ENCODE data around the gene TPR.

Gene TPR

DNA sequence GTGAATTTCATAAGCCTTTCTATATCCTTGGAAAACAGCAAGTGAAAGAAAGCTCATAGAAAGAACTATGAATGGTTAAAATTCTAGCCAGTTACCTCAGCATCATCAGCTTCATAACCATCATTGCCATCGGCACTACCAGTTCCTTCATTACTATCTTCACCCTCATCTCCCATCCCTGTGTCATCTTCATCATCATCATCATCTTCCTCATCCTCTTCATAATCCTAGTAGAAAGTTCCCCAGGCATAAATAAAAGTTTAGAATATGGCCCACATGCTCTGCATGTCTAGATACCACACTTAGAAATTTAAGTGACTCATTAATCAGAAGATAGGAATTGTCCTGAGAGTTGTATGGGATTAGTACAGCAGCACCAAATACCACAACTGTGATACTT, 49.0 kb downstream of the TPR start:
- no peak for DNase-seq

DNA sequence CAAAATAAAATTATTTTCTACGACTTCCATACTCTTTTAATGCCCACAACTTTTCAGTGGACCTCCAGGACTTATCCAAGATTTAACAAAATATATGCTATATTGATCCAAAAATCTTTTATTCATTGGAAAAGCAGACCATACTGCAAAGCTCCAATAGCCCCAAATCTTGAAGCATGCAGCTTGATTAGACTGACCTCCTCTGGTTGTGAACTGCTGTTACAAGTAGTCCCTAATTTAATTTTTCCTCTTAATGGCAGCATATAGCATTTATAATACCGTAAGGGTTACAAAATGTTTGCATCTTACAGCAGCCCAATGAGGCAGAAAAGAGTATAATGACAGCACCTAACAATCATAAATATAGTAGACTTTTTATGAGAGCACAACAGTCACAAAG, 49.8 kb downstream of the TPR start:
- no peak for DNase-seq

DNA sequence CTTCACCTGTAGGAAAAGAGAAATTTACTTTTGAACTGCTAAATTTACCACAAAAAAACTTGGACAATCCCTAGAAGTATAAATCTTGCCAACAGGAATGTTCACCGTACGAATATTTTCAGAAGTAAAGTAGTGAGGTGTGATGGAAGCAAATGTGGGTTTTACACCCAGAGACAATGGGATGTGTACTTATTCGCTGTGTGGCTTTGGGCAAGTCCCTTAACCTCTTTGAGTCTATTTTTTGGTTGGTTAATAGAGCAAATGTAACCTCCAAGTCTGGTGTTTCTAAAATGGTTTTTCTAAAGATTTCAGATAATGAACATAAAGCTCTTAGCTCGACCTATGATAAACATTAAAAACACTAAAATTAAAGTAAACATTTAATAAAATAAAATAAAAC, 51.2 kb downstream of the TPR start:
- no peak for DNase-seq

DNA sequence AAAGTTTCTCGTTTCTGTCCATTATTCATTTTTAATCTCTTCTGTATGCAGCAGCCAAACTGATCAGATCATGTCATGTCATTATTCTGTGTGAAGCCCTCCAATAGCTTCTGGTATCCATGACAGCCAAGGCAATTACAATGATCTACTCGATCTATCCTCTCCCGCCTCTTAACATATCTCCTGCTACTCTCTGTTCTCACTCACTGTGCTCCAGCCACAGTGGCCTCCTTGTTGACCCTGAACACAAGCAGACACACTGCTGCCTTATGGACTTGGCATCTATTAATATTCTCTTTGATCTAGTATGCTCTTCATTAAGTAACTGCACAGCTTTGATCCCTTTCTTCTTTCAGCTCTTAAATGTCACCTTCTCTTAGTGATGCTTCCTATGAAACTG, 59.5 kb downstream of the TPR start:
- no peak for DNase-seq

DNA sequence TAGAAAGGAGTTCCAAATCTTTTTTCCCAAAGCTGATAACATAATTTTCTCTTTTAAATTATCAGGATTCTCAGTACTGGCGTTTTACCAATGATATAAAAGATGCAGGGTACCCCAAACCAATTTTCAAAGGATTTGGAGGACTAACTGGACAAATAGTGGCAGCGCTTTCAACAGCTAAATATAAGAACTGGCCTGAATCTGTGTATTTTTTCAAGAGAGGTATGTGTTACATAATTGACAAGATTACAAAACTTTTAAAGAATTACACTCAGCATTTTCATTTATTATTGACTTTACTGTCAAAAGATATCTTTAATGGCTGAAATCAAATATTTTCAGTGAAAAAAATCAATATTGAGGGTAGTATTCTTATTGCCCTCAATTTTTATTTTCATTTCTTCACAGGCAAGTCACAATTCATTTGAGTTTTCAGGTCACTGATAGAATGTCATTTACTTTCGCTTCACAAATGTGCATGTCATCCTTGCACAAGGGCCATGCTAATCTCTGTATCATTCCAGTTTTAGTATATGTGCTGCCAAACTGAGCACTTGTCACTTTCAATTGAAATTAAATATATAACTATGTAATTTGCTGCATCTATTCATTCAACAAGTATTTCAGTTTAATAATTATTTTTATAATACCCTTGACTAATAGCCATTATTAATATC, 63.5 kb downstream of the TPR start:
- no peak for DNase-seq

DNA sequence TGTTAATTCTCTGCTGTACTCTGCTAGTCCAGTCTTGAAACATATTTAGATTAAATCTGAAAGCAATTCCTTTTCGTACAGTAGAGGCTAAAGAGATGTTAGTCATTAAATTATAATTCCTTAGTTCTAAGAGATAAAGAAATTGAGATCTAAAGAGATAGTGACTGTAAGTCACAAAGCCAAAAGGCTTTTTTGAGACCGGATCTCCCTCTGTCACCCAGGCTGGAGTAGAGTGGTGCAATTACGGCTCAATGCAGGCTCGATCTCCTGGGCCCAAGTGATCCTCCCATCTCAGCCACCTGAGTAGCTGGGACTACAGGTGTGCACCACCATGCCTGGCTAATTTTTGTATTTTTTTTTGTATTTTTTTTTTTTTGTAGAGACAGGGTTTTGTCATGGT, 64.7 kb downstream of the TPR start:
- no peak for DNase-seq

DNA sequence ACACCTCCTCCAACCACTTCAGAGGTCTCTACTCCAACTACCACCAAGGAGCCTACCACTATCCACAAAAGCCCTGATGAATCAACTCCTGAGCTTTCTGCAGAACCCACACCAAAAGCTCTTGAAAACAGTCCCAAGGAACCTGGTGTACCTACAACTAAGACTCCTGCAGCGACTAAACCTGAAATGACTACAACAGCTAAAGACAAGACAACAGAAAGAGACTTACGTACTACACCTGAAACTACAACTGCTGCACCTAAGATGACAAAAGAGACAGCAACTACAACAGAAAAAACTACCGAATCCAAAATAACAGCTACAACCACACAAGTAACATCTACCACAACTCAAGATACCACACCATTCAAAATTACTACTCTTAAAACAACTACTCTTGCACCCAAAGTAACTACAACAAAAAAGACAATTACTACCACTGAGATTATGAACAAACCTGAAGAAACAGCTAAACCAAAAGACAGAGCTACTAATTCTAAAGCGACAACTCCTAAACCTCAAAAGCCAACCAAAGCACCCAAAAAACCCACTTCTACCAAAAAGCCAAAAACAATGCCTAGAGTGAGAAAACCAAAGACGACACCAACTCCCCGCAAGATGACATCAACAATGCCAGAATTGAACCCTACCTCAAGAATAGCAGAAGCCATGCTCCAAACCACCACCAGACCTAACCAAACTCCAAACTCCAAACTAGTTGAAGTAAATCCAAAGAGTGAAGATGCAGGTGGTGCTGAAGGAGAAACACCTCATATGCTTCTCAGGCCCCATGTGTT, 66.6 kb downstream of the TPR start:
- no peak for DNase-seq

DNA sequence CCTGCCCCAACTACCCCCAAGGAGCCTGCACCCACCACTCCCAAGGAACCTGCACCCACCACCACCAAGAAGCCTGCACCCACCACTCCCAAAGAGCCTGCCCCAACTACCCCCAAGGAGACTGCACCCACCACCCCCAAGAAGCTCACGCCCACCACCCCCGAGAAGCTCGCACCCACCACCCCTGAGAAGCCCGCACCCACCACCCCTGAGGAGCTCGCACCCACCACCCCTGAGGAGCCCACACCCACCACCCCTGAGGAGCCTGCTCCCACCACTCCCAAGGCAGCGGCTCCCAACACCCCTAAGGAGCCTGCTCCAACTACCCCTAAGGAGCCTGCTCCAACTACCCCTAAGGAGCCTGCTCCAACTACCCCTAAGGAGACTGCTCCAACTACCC, 67.6 kb downstream of the TPR start:
- DNase-seq: no peak

DNA sequence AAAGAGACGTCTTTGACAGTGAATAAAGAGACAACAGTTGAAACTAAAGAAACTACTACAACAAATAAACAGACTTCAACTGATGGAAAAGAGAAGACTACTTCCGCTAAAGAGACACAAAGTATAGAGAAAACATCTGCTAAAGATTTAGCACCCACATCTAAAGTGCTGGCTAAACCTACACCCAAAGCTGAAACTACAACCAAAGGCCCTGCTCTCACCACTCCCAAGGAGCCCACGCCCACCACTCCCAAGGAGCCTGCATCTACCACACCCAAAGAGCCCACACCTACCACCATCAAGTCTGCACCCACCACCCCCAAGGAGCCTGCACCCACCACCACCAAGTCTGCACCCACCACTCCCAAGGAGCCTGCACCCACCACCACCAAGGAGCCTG, 68.5 kb downstream of the TPR start:
- no peak for DNase-seq

DNA sequence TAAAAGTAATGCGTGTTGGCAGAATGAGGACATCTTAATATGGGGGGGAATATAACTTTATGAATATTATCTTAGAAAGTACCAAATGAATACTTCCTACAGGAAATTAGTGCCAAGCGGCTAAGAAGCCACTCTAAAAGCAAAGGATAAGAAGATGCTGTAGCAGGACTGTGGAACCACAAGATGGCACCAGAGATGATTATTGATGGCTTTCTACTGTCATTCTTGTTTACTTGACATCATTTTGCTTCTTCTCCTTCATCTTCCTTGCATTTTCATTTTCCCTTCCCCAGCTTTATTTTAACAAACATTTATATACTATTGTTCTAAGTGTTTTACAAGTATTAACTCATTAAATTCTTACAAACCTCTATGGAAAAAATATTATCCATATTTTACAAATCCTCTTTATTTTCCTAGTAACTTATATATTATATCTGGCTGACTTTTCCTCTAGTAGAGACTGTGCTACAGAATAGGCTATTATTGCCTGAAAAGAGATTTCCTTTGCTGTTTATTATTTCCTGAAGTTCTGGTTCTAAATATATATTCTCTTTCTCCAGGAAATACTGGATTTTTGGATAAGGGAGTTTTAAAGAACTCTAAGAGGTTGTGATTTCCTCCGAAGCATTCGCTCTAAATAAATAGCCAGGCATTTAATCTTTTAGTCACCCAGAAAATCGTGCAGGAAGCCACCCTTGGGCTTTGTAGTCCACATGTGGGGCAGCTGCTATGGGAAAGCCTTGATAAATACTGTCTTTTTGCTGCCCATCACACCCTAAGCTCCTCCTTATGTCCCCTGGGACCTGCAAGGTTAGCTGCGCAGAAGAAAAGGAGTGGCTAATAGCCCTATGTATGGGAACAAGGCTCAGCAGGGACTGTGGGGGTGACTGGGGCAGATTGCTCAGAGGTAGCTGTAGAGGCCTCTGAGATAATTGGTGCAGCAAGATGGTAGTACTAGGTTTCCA, 69.8 kb downstream of the TPR start:
- DNase-seq: no peak

DNA sequence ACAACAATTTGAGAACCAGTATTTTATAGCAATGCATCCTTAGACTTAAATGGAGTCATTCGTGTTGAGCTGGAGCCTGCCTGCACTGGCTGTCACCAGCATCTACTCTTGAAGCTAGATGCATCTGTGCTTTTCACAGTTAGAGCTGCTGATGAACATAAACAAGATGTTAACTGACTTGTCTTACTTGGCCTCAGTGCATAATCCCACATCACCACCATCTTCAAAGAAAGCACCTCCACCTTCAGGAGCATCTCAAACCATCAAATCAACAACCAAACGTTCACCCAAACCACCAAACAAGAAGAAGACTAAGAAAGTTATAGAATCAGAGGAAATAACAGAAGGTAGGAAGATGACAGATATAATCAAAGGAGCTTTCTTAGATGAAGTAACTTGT, 71.1 kb downstream of the TPR start:
- no peak for DNase-seq

DNA sequence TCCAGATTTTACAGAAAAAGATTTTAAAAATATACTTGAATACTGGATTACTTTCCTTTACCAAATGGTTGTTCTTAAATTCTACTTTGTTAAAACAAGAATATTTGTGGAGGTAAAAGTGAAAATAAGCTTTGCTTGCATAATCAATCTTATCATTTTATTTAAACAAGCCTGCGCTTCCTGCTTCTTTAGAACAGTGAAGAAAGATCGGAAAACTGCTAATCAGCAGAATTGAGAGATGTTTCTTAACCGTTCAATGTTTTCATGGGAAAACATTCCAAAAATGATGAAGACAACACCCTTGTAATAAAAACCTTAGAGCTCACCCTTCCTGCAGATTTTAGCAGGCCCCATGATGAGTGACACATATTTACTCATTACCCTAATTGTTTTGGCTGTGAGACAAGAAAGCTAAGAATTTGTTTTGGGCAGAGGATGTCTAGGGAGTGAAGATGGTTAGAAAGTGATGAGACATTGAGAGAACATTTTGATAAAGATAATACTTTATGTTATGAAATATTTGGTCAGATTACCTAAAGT, 72.6 kb downstream of the TPR start:
- no peak for DNase-seq

DNA sequence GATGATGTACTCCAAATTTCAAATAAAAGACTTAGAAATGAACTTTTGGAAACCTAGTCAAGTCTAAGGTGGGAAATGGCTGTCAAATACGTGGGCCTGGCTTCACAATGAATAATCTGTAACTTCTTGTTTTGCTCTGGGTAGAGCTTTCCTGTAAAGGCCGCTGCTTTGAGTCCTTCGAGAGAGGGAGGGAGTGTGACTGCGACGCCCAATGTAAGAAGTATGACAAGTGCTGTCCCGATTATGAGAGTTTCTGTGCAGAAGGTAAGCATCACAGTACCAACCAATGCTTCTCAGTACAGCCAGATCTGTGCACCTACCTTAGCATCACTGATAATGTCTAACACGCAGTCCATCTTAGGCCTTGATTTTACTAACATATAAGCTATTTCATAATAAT, 73.6 kb downstream of the TPR start:
- DNase-seq: no peak

DNA sequence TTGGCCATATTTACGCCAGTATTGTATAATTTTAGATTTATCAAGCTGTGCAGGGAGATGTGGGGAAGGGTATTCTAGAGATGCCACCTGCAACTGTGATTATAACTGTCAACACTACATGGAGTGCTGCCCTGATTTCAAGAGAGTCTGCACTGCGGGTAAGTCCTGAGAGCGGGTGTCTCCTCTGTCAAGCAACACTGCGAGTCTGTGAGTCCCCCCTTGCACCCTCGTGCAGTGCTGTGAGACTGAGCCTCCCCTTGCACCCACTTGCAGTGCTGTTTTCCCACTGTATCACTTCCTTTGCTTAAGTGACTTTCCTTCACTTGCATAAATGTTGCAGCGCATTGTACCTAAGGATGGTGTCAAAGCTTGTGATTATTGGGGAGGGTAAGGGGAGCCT, 75.0 kb downstream of the TPR start:
- no peak for DNase-seq

DNA sequence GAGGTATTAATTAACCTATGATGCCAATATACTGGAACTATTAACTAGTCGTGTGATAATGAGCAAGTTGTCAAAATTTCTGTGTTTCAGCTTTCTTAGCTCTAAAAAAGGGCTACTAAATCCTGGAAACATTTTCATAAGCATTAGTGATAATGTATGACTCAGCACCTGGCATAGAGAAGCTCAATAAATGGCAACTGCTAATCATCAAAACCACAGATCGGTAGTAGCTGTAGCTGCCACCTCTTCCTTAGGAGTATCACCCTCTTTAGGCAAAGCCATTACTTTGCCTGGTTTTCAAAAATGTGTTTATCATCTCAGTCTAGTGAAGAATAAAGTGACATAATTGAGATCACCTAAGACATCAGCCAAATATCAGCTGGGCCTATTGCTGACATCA, 75.5 kb downstream of the TPR start:
- no peak for DNase-seq

DNA sequence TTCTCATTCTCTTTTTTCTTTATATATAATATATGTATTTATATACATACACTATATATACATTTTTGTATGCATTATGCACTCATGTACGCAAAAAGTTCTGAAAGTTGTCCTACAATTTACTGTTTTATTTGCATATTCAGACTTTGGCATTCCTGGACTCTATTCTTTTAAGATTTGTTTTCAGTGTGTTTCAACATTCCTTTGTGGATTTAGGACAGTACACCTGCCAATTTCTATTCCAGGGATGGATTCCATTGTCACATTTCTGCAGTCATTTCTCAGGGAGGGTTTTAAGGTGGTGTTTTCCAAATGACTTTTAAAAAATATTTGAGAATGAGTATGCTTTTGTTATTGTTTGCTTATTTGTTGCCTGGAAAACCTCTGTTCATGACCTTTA, 76.2 kb downstream of the TPR start:
- no peak for DNase-seq

DNA sequence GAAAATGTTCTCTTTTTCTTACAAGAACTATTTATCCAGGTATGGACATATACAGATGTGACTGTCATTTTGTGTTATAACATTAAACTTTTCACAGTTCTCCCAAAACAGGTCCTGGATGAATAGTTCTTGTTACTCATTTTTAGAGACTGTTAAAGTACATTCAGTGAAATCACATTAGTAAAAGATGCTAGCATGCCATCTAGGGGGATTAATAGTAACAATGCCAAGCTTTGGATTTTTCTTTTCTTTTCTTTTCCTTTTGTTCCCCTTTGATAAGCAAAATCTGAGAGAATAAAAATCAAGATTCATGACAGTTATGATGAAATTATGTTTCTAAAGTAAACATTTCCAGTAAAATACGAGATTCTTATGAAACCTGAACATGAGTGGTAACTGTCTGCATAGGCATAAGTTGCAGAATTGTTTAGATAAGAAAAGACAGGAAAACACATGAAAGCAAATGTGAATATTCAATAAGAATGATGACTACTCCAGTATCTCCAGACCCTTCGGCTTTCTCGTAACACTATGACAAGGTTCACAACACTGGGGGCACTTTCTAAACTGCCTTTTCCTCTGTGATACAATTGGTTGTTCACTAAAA, 77.5 kb downstream of the TPR start:
- DNase-seq: no peak

DNA sequence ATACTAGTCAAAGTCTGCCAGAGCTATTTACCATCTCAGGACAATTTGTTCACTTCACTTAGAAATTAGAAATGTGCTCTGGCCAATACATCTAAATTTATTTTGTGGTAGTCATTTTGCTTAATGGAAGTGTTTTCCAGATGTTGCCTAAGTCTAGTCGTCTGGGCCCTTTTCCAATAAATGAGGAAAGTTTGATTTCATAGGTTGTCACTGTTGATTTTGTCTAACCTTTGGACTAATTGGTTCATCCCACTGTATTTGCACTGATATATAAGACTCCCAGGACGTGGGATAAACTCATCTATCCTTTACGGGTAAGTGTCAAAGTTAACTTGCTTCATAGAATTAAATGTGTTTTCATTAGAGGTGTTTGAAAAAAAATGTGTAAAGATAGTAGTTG, 79.1 kb downstream of the TPR start, which contains the start of gene PRG4:
PRG4 (plus strand) TSS at position 300 of the 400 bp plus-strand sequence.
- DNase-seq: no peak

DNA sequence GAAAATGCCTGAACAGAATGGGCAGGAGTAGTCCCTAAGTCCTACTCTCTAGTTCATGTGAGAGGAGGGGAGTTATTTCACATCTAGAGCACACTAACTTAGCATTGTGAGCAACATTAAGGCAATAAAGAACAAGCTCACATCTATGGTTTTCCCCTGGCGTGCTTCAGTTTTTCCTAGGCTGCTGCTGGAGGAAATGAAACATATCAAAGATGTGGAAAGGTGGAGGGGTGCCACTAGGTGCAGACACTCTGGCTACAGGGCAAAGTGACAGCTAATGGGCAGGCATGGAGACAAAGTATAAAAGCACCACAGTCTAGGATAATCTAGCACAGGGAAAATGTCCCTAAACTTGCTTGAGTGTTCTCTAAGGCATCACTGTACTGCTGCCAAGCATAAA, 82.2 kb downstream of the TPR start:
- DNase-seq: no peak

DNA sequence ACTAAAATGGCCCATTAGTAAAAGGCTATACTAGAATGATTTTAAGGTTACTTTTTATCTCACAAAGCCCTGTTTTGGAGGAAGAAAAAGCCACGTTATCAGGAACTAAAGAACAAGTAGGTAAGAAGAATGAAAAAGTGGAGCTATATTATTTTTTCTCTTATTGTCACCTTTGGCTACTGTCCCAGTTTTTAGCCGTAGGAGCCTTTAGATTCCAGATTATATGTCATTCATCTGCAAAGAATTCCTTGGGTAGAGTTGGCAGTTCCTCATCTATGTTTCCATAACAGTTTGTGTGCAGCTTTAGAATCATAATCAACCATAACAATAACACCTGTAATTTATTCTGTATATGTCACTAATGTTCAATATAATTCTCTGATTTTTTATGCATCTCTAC, 83.8 kb downstream of the TPR start:
- DNase-seq: no peak

DNA sequence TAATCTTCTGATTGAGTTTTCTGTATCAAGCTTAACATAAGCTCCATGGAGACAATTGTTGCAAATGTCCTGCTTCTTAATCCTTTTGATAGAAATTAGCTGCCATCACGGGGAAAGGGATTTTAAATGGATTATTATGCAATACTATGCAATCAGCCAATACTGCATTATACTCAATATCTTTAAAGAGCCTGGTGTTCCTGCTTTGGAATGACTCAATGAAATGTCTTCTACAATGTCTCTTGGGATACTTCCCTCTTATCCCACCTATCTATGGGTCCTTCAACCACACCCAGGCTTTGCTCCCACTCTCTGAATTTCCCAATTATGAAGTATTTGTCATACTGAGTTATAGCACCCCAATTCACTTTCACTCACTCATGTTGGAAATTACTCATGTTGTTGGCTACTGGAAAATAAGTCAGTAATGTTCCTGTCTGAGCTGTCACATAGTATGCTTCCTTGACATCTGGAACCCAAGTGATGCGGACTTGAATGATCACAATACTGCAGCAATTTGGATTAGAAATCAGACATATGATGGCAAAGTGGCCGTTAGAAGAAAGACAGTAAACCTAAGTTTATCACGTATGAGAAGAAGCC, 85.0 kb downstream of the TPR start:
- DNase-seq: no peak

DNA sequence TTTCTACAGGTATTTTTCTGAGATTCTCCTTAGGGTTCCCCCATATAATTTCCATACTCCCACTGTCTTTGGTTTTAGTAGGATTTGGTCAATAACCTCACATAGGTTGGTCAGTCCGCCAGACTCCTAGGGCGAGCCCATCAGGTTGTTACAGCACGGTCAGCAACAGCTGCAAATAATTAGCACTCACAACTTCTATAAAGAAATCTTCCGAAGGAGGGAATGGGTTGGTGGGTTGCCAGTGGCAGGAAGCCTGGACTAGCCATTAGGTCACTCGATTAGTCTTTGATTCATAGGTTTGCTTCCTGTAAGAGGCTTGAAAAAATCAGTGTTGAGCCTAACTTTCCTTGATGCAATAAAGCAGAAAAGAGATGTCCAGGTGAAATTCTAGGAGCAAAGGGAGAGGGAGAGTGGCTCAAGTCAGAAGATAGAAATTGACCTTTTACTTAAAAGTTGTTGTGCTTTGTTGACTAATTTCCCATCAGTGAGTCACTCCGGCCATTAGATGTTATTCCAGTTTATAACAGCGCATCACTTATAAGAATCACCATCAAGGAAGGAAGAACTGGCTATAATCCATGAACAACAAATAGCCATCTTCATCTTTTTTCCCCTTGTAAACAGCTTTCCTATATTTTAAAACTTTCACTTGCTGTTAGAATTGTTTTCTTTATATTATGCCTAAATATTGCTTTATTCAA, 88.3 kb downstream of the TPR start:
- DNase-seq: no peak

All from stimulated activated CD8-positive, alpha-beta memory T cell treated with anti-CD3 and anti-CD28 coated beads, Interleukin-4, amount 100 ng/mL, for 48 hours (primary cell).